Measurements from ENCODE around the gene FANCE.

GRCh38 chr6:35506536-35506935 lies 54.4 kb downstream of the FANCE start:
- TF ChIP-seq CTCF (IDR thresholded peaks at IDR 0.05; ENCODE audit: insufficient read depth, low read length, poor library complexity, severe bottlenecking), result no peak
- TF ChIP-seq EZH2phosphoT487 (conservative IDR thresholded peaks at IDR 0.05; ENCODE audit: low read length), result no peak

Data from SU-DHL-6 (cell line).